T1000 (cell line): Measurements from ENCODE around the gene IGSF9B.

Experiments used
- DNase-seq: peaks from one replicate; lab custom pipeline; 2025; ENCODE audit warnings: mixed read lengths; lab: John Stamatoyannopoulos, UW

The IGSF9B gene

GRCh38 chr11:133953999-133954398 is 2.8 kb downstream of the IGSF9B start:
- no peak for DNase-seq

GRCh38 chr11:133953547-133953946 is 3.2 kb downstream of the IGSF9B start:
- no peak for DNase-seq

DNA sequence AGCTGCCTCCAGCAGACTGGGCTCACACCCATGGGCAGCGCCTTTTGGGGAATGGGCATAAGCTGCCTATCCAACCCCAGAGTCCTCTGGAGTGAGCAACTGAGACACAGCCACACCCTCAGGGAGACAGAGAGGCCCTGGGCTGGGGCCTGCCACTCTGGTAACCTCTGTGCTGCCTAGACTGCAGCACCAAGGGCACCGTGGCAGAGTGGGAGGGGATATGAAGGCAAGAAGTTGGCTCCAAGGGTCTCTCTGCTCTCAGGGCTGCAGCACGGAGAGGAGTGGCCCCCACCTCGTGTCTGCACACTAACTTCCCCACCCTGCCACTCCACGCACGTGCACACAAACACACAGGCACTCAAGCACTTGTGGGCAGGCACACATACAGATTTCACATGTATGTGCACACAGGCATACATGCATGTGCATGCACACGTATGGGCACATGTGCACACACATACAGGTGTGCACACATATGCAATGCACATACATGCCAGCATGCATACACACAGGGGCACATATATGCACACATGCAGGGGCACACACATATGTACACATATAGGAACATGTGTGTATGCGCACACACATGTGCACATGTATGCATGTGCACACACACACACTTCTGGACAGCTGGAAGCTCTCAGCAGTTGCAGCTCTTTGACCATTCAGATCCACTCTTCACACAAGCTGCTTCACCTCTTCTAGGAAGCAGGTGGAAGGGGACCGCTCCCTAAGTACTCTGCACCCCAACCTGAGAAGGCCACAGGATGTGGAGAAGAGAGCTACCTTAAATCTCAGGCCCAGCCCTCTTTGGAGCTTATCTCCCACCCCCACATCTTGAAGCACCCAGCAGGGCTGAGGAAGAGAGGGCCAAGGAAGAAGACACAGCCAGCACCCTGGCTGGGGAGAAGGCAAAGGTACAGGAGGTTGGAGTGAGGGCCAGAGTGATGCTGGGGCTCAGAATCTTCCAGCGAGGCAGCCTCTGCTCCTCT is 4.3 kb downstream of the IGSF9B start:
- DNase-seq: no peak

- no peak for DNase-seq
These were observed 5.2 kb downstream of the IGSF9B start for GRCh38 chr11:133951327-133952198.

- no peak for DNase-seq
These were observed 5.9 kb downstream of the IGSF9B start for GRCh38 chr11:133950874-133951326.

DNA sequence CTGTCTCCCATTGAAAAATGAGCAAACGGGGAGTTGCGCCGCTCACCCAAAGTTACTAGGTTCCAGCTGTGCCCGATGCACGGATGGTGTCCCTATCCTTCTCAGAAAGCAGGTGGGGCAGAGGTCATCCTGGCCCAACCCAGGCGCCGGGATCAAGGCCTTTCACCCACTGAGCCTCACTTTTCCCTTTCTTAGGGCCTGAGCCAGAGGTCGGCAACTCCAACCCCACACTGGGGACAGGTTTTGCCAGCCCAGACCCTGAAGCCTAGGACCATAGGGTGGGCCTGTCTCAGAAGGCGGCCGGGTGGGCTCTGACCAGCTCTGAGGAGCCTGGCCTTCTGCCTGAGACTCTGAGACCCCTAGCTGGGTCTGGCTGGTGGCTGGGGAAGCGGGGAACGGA is 6.3 kb downstream of the IGSF9B start:
- no peak for DNase-seq

- DNase-seq: no peak
These were observed 7.6 kb downstream of the IGSF9B start for GRCh38 chr11:133949129-133949528.

- no peak for DNase-seq
These were observed 8.1 kb downstream of the IGSF9B start for GRCh38 chr11:133948711-133949110.

GRCh38 chr11:133947321-133947756 is 9.4 kb downstream of the IGSF9B start:
- DNase-seq: no peak

- DNase-seq: no peak
These were observed 10.0 kb downstream of the IGSF9B start for GRCh38 chr11:133946541-133947318.

DNA sequence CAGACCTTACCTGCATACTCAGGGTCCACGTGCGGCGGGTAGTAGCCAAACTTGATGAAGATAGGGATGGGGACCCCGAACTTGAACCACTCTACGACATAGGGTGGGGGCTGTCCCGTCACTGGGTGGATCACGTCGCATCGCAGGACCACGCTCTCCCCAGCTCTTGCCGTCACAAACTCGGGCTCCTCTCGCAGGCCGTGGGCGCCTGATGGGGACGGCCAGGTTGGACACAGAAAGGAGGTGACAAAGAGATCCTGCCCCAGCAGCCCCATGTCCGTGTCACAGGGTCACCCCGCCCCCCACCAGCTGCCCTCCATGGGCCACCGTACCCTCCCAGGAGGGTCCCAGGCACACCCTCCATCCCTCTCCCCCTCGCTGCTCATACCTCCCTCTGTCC is 10.7 kb downstream of the IGSF9B start:
- DNase-seq: no peak

DNA sequence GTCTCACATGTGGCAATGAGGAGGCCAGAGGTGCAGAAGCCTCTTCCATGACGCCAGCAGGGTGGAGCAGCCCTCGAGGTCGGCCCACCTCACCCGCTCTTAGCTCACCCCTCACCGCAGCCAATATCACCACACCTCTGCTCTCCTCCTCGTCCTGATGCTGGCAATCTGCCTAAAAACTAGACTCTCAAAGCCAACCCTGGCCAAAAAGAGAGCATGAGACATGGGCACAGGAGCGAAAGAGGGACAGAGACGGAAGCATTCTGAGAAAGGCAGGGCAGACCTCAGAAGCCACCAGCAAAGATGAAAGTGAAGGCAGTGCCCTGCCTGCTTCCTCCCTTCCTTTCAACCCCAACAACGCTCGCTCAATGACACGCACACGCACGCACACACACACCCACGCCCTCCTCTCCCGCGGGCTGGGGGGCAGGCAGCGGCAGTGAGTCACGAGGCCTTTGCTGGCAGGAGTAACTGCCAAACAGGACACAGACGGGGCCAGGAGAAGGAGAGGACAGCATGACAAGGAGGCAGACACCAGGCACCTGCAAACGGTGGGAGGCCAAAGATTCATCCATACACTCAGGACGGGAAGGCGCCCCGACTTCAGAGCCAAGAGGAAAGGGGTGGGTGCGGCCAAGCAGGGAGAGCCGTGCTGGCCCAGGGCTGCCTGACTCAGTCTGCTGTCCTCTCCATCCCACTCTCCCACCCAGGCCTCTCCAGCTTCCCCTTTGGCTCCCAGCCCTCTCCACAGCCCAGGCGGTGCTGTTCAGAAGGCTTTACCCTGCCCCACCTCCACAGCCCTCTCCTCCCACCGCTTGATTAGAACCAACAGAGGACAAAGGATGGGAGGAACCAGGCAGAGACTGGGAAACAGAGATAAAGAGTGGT is 11.4 kb downstream of the IGSF9B start:
- peak; percentile 2 for DNase-seq

GRCh38 chr11:133943950-133944698 is 12.6 kb downstream of the IGSF9B start:
- no peak for DNase-seq

GRCh38 chr11:133942577-133942976 is 14.2 kb downstream of the IGSF9B start:
- no peak for DNase-seq

DNA sequence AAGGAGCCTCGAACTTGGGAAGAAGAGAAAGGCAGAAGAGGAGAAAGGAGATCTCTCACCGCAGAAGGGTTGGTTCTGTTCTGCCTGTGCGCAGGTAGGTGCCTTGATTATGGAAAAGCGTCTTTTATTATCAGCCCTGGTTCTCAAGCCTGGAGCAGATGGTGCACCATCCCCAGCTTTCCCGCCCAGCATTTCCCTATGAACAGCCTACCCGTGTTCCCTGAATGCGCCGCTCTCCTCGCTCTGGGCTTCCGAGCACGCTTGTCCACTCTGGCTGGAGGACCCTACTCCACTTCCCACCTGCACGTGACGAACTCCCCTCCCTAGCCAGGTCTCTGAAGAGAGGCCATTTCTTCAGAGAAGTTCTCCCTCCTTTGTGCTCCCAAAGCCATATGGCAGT is 15.2 kb downstream of the IGSF9B start:
- no peak for DNase-seq

DNA sequence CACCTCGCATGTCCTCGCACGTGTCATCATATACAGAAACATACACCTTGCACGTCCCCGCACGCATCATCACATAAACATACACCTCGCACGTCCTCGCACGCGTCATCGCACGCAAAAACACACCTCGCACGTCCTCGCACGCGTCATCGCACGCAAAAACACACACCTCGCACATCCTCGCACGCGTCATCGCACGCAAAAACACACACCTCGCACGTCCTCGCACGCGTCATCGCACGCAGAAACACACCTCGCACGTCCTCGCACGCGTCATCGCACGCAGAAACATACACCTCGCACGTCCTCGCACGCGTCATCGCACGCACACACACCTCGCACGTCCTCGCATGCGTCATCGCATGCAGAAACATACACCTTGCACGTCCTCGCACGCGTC is 16.7 kb downstream of the IGSF9B start:
- no peak for DNase-seq

DNA sequence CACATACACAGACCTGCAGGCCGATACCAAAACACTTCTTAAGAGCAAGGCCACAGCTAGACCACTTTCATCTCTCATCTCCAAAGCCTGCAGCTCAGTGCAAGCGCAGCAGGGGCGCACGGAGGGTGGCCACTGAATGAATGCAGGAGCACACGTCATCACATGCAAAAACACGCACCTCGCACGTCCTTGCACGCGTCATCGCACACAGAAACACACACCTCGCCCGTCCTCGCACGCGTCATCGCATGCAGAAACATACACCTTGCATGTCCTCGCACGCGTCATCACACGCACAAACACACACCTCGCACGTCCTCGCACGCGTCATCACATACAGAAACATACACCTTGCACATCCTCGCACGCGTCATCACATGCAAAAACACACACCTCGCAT is 17.2 kb downstream of the IGSF9B start:
- no peak for DNase-seq

- no peak for DNase-seq
These were observed 18.6 kb downstream of the IGSF9B start for GRCh38 chr11:133938166-133938565.

GRCh38 chr11:133937468-133937867 is 19.3 kb downstream of the IGSF9B start:
- no peak for DNase-seq

GRCh38 chr11:133937015-133937414 is 19.8 kb downstream of the IGSF9B start:
- no peak for DNase-seq
